ENCODE results near the gene FARSB.
A peak's percentile ranks its signal among the peaks of the same experiment; 100 is the strongest.

The FARSB gene

GRCh38 chr2:222683805-222684204 is 27.9 kb upstream of the FARSB start:
- no peaks in the 10 kb centered on the region for H3K36me3 Mint-ChIP-seq (ENCODE audit: low read depth)
- H3K27ac Mint-ChIP-seq, result no peak overlapping the region
- DNase-seq, result no peak
- H3K4me1 Mint-ChIP-seq, result no peaks in the 10 kb centered on the region
- TF ChIP-seq, protein P1, sequence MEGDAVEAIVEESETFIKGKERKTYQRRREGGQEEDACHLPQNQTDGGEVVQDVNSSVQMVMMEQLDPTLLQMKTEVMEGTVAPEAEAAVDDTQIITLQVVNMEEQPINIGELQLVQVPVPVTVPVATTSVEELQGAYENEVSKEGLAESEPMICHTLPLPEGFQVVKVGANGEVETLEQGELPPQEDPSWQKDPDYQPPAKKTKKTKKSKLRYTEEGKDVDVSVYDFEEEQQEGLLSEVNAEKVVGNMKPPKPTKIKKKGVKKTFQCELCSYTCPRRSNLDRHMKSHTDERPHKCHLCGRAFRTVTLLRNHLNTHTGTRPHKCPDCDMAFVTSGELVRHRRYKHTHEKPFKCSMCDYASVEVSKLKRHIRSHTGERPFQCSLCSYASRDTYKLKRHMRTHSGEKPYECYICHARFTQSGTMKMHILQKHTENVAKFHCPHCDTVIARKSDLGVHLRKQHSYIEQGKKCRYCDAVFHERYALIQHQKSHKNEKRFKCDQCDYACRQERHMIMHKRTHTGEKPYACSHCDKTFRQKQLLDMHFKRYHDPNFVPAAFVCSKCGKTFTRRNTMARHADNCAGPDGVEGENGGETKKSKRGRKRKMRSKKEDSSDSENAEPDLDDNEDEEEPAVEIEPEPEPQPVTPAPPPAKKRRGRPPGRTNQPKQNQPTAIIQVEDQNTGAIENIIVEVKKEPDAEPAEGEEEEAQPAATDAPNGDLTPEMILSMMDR (IDR thresholded peaks at IDR 0.05), result no peak
- no peak overlapping the region for H3K4me3 Mint-ChIP-seq
- H3K9me3 Mint-ChIP-seq, result no peaks in the 10 kb centered on the region
- H3K27me3 Mint-ChIP-seq (ENCODE audit: low read depth, poor library complexity), result peaks cover 27% of the 10 kb centered on the region

DNA sequence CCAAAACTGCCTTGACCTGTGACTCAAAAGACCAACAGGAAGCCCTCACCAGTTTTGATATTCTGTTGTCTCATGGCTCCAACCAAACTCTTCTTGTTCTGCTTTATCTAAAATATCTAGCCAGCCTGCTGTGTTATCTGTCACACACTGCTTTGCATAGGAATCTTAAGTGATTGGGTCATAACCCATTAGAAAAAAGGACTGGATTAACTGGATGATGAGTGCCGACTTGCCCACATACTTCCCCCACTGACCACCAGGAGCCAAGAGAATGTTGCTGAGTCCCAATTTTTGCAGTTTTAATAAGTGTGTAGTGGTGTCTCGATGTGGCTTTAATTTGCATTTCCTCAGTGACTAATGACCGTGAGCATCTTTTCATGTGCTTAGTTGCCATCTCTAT is 22.1 kb upstream of the FARSB start:
- no peak overlapping the region for H3K4me3 Mint-ChIP-seq

DNA sequence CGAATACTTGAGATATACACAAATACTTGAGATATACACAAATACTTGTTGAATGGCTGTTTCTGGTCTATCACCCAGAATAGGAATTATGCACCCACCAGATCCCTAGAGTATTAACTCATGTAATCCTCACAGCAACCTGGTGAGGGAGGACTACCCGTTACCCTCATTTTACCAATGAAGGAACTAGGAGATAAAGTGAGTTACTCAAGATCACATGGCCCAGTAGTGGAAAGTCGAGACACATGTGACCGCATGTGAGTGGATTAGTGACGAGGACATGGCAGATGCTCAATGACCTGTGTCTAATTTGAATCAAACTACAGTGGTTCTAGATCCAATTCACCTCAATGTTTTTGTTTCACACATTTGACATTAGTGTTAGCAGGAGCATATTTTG is 18.0 kb upstream of the FARSB start:
- Mint-ChIP-seq H3K4me1 (peaks cover 6% of the 10 kb centered on the region), H3K9me3 (no peaks in the 10 kb centered on the region), H3K27me3 (ENCODE audit: low read depth, poor library complexity) (peaks cover 79% of the 10 kb centered on the region), H3K36me3 (ENCODE audit: low read depth) (no peaks in the 10 kb centered on the region), H3K4me3 (no peak overlapping the region), H3K27ac (no peak overlapping the region)
- DNase-seq, result no peak
- TF ChIP-seq, protein P1 (IDR thresholded peaks at IDR 0.05), result no peak

More for the DNA sequence above, 22.1 kb upstream of the FARSB start:
- Mint-ChIP-seq H3K4me1 (no peaks in the 10 kb centered on the region), H3K27me3 (ENCODE audit: low read depth, poor library complexity) (peaks cover 59% of the 10 kb centered on the region), H3K36me3 (ENCODE audit: low read depth) (no peaks in the 10 kb centered on the region), H3K9me3 (no peaks in the 10 kb centered on the region), H3K27ac (no peak overlapping the region)
- TF ChIP-seq, protein P1 (IDR thresholded peaks at IDR 0.05), result no peak
- DNase-seq, result no peak

DNA sequence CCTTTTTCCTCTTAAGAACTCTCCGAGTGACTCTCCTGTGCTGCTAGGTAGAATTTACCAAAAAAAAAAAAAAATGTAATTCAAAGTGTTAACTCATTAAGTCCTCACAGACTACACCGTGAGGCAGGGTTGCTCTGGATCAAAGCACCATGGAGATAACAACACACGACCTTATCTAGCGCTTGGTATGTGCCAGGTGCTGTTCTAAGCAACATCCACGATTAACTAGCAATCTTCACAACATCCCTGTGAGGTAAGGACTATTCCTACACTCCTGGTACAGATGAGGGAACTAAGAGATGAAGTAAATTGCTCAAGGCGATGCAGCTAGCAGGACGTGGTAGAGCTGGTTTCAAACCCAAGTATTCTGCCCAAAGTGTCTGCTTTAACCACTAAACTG is 17.4 kb upstream of the FARSB start:
- Mint-ChIP-seq H3K27me3 (ENCODE audit: low read depth, poor library complexity) (peaks cover 73% of the 10 kb centered on the region), H3K9me3 (no peaks in the 10 kb centered on the region)

GRCh38 chr2:222672068-222672401 is 16.1 kb upstream of the FARSB start:
- Mint-ChIP-seq H3K27ac (no peak overlapping the region), H3K4me3 (peak overlapping the region; percentile 80)
- TF ChIP-seq, protein P1 (IDR thresholded peaks at IDR 0.05), result no peak

More for the DNA sequence above, 17.4 kb upstream of the FARSB start:
- DNase-seq, result no peak
- no peak overlapping the region for H3K4me3 Mint-ChIP-seq
- H3K4me1 Mint-ChIP-seq, result peaks cover 6% of the 10 kb centered on the region
- no peaks in the 10 kb centered on the region for H3K36me3 Mint-ChIP-seq (ENCODE audit: low read depth)
- H3K27ac Mint-ChIP-seq, result no peak overlapping the region
- TF ChIP-seq, protein P1 (IDR thresholded peaks at IDR 0.05), result no peak

DNA sequence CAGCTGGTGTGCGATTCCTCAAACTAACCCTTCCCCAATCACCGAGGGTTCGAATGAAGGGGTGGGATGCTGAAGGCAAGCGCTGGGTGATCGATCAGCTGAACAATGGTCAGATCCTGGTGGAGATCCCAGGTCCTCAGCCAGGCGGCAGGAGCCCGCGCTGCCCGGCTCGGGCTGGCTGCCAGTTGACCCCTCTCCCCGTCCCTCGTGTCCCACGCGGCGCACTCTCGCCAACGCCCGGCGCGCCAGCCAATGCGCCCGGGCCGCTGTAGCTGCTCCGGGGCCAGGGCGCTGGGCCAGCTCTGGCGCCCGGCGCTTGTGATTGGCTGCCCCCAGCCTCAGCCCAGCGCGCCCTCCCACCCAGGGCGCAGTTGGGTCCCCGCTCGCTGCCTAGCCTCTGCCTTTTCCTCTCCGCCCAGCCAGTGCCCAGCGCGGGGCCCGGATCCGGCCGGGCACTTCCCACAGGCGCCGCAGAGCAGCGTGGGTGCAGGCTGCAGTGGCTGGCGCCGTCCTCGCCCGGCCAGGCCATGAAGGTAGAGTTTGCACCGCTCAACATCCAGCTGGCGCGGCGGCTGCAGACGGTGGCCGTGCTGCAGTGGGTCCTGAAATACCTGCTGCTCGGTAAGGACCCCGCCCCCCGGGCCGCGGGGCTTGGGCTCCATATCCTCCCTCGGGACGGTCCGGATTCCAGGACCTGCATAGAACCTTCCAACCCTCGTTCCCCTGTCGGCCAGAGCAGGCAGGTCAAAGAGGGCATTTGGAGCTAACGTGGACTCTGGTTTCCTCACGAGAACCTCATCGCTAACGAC is 15.6 kb upstream of the FARSB start, which contains the start of gene MOGAT1:
Gene MOGAT1 (plus strand): TSS at position 400 of the 809 bp plus-strand sequence. CDS start 128 bp downstream, at position 528.
- Mint-ChIP-seq H3K9me3 (no peaks in the 10 kb centered on the region), H3K27me3 (ENCODE audit: low read depth, poor library complexity) (peaks cover 81% of the 10 kb centered on the region), H3K27ac (no peak within 1 kb of the TSS), H3K36me3 (ENCODE audit: low read depth) (no peaks in the 10 kb centered on the region), H3K4me3 (peak within 1 kb of the TSS; percentile 80), H3K4me1 (peaks cover 6% of the 10 kb centered on the region)
- DNase-seq, result peak; percentile 67
- TF ChIP-seq, protein P1 (IDR thresholded peaks at IDR 0.05), result no peak

More at GRCh38 chr2:222672068-222672401, 16.1 kb upstream of the FARSB start:
- Mint-ChIP-seq H3K9me3 (no peaks in the 10 kb centered on the region), H3K27me3 (ENCODE audit: low read depth, poor library complexity) (peaks cover 77% of the 10 kb centered on the region), H3K36me3 (ENCODE audit: low read depth) (no peaks in the 10 kb centered on the region), H3K4me1 (peaks cover 6% of the 10 kb centered on the region)
- no peak for DNase-seq

Data from nephron progenitor cell (in vitro differentiated cells).